IMR-90 (cell line): ENCODE measurements around the gene ABCC3. TPM values are rescaled to one million over a fixed set of nuclear protein-coding genes. Genes with fewer than 3 reads are reported as not detected.

Experiments used
- ATAC-seq: fragments of 200-7000 bp; cut with Tn5 transposase; 2 replicates; pipeline ENCODE4 v1.9.1; 2020; ENCODE audit warnings: low read depth, mild to moderate bottlenecking, moderate library complexity
- BruUV-seq: library from RNA; stranded (reverse); fragments of 400-500 nt; replicated peaks from 2 replicates; lab custom pipeline; 2021; lab: Mats Ljungman, UMichigan
- CTCF ChIA-PET: fragments of 300-600 bp; formaldehyde crosslinking; extraction: SDS; loops from one replicate; lab custom pipeline; 2021; ENCODE audit warnings: antibody characterized with exemption; lab: Yijun Ruan, JAX
- POLR2A ChIA-PET: fragments of 300-600 bp; sonication (Branson Sonifier 250); formaldehyde crosslinking; loops from one replicate; lab custom pipeline; 2022; ENCODE audit warnings: antibody characterized with exemption; ENCODE audit not compliant: unreplicated experiment; lab: Charles Lee
- DNase-seq: peaks from one replicate; pipeline ENCODE4 v3.0.0; 2013
- H2AFZ ChIP-seq: replicated peaks from 2 replicates; pipeline ENCODE3; 2013; ENCODE audit warnings: low read length, mild to moderate bottlenecking; ENCODE audit not compliant: poor library complexity
- H2AK5ac ChIP-seq: 2 replicates; pipeline ENCODE4 v1.6.1; 2013; ENCODE audit warnings: low read depth, low read length, inconsistent platforms
- H2AK9ac ChIP-seq: replicated peaks from 2 replicates; pipeline ENCODE3; 2013; ENCODE audit warnings: mild to moderate bottlenecking, low read depth, low read length, moderate library complexity; ENCODE audit not compliant: poor library complexity
- H2BK120ac ChIP-seq: 2 replicates; pipeline ENCODE4 v1.6.1; 2013; ENCODE audit warnings: low read depth, low read length, inconsistent platforms
- H2BK15ac ChIP-seq: 3 replicates; pipeline ENCODE4 v1.6.1; 2013; ENCODE audit warnings: low read depth, low read length, inconsistent platforms
- H2BK20ac ChIP-seq: 2 replicates; pipeline ENCODE4 v1.6.1; 2013; ENCODE audit warnings: low read depth, mild to moderate bottlenecking, inconsistent platforms, low read length, moderate library complexity
- H2BK5ac ChIP-seq: 2 replicates; pipeline ENCODE4 v1.6.1; 2013; ENCODE audit warnings: mild to moderate bottlenecking, low read depth, low read length, inconsistent platforms; ENCODE audit not compliant: poor library complexity, severe bottlenecking
- H3K14ac ChIP-seq: replicated peaks from 2 replicates; pipeline ENCODE4 v1.6.1; 2013; ENCODE audit warnings: low read depth, low read length, inconsistent platforms
- H3K18ac ChIP-seq: 2 replicates; pipeline ENCODE4 v1.6.1; 2013; ENCODE audit warnings: low read depth, low read length, control low read depth
- H3K23ac ChIP-seq: 2 replicates; pipeline ENCODE4 v1.6.1; 2013; ENCODE audit warnings: low read depth, low read length, inconsistent platforms
- H3K27ac ChIP-seq: 2 replicates; pipeline ENCODE4 v1.5.1; 2013; ENCODE audit warnings: mild to moderate bottlenecking, control low read depth, low read length; ENCODE audit not compliant: insufficient read depth
- H3K27me3 ChIP-seq: 2 replicates; pipeline ENCODE4 v1.6.1; 2013; ENCODE audit warnings: low read length; ENCODE audit not compliant: control insufficient read depth, insufficient read depth
- H3K36me3 ChIP-seq: 2 replicates; pipeline ENCODE4 v1.6.1; 2013; ENCODE audit warnings: low read length, mixed read lengths; ENCODE audit not compliant: control insufficient read depth, insufficient read depth
- H3K4ac ChIP-seq: 2 replicates; pipeline ENCODE4 v1.6.1; 2013; ENCODE audit warnings: low read depth, low read length, inconsistent platforms
- H3K4me1 ChIP-seq: 2 replicates; pipeline ENCODE4 v1.6.1; 2013; ENCODE audit warnings: low read length, mixed read lengths; ENCODE audit not compliant: control insufficient read depth, insufficient read depth
- H3K4me2 ChIP-seq: 2 replicates; pipeline ENCODE4 v1.6.1; 2013; ENCODE audit warnings: low read depth, mild to moderate bottlenecking, control low read depth, low read length, moderate library complexity
- H3K4me3 ChIP-seq: 2 replicates; pipeline ENCODE4 v1.5.1; 2013; ENCODE audit warnings: low read depth, mild to moderate bottlenecking, control low read depth, low read length, moderate library complexity; ENCODE audit not compliant: insufficient read depth
- H3K56ac ChIP-seq: 2 replicates; pipeline ENCODE4 v1.6.1; 2013; ENCODE audit warnings: low read length, inconsistent platforms; ENCODE audit not compliant: insufficient read depth; ENCODE audit errors: extremely low read depth
- H3K79me1 ChIP-seq, 2 experiments: 2 replicates each; pipeline ENCODE4 v1.6.1; 2013; ENCODE audit warnings: low read length in 2 of 2, inconsistent platforms in 1 of 2, low read depth in 1 of 2
- H3K9ac ChIP-seq: 2 replicates; pipeline ENCODE4 v1.6.1; 2013; ENCODE audit warnings: low read depth, low read length, control low read depth
- H3K9me1 ChIP-seq: 2 replicates; pipeline ENCODE4 v1.6.1; 2013; ENCODE audit warnings: low read length, inconsistent platforms; ENCODE audit not compliant: insufficient read depth
- H3K9me3 ChIP-seq: 2 replicates; pipeline ENCODE4 v1.6.1; 2013; ENCODE audit warnings: low read length; ENCODE audit not compliant: control insufficient read depth, insufficient read depth
- H4K20me1 ChIP-seq: 2 replicates; pipeline ENCODE4 v1.6.1; 2013; ENCODE audit warnings: low read length, inconsistent platforms; ENCODE audit not compliant: insufficient read depth
- H4K5ac ChIP-seq: 2 replicates; pipeline ENCODE4 v1.6.1; 2013; ENCODE audit warnings: mild to moderate bottlenecking, low read depth, low read length, control low read depth
- H4K8ac ChIP-seq, 2 experiments: 2 replicates each; pipeline ENCODE4 v1.6.1; 2013; ENCODE audit warnings: low read depth in 2 of 2, low read length in 2 of 2, control low read depth in 1 of 2, inconsistent platforms in 1 of 2
- H4K91ac ChIP-seq: 2 replicates; pipeline ENCODE4 v1.6.1; 2013; ENCODE audit warnings: low read depth, low read length, inconsistent platforms; ENCODE audit not compliant: insufficient read depth
- MAFK ChIP-seq: IDR thresholded peaks from 2 replicates; pipeline ENCODE4 v1.6.1; 2012; ENCODE audit warnings: low read depth, low read length, improper control_type of control experiment
- RCOR1 ChIP-seq: IDR thresholded peaks from 2 replicates; pipeline ENCODE4 v1.6.1; 2012; ENCODE audit warnings: mild to moderate bottlenecking, low read length, improper control_type of control experiment; ENCODE audit not compliant: insufficient replicate concordance
- WGBS, 2 experiments: methylation state at CpG; one replicate each; pipeline versions ENCODE4 v1.1.5 to v1.1.7; 2013; ENCODE audit warnings: missing lambda C conversion rate in 2 of 2; ENCODE audit not compliant: insufficient read length in 1 of 2; ENCODE audit errors: extremely low coverage in 2 of 2; 5-methylcytosine and 5-hydroxymethylcytosine counted together
- dilution Hi-C: fragments of 300-500 bp; cut with HindIII; formaldehyde crosslinking; loops from one replicate; pipeline ENCODE4 v1.14.3; 2018; ENCODE audit warnings: low sequenced_read_pairs; ENCODE audit not compliant: unreplicated experiment
- in situ Hi-C: fragments of 300-500 bp; cut with MboI; formaldehyde crosslinking; loops from 3 replicates; pipeline ENCODE4 v1.14.3; 2019; ENCODE audit warnings: low sequenced_read_pairs, inconsistent platforms, mixed read lengths
- intact Hi-C: fragments of 100-400 bp; cut with micrococcal nuclease; formaldehyde crosslinking; loops from 2 replicates; pipeline ENCODE4 v1.10.0; 2022
- polyA plus RNA-seq, 3 experiments: library from polyadenylated mRNA; depleted of rRNA; stranded (reverse); fragments of >200 nt; gene quantifications; 2 replicates each; pipeline ENCODE4 v1.2.3, GENCODE V29; 2012; ENCODE audit warnings: low replicate concordance in 1 of 3
- total RNA-seq: library from RNA; depleted of rRNA; stranded (reverse); fragments of >200 nt; gene quantifications from 2 replicates; pipeline ENCODE4 v1.2.3, GENCODE V29; 2012

Gene ABCC3
- total and polyA plus RNA-seq, 2 of the 4 experiments (the other 2 are of a cell fraction) = 3.2 to 6.6 TPM

GRCh38 chr17:50631908-50632571 is 2.6 kb upstream of the ABCC3 start:
- no peak overlapping the region for H4K5ac ChIP-seq
- TF ChIP-seq MAFK (no peak), RCOR1 (no peak)
- H3K9ac ChIP-seq = no peak overlapping the region
- dilution Hi-C loops (no loop called here), intact Hi-C loops (no loop called here), in situ Hi-C loops (no loop called here)
- no peak overlapping the region for H3K4ac ChIP-seq
- no peaks in the 10 kb centered on the region for H3K9me3 ChIP-seq
- peaks cover 13% of the 10 kb centered on the region for H3K9me1 ChIP-seq
- H3K79me1 ChIP-seq = peaks cover 4 to 20% of the 10 kb centered on the region in 2 experiments; a peak in 3 of 4 replicates
- H3K18ac ChIP-seq = no peak overlapping the region
- no peak overlapping the region for H2BK5ac ChIP-seq
- ATAC-seq = no peak
- H3K56ac ChIP-seq = no peak overlapping the region
- no TSS peak for BruUV-seq
- H2AFZ ChIP-seq = peak overlapping the region; percentile 9
- H3K23ac ChIP-seq = no peak overlapping the region
- no peak overlapping the region for H2BK120ac ChIP-seq
- H3K27ac ChIP-seq = no peak overlapping the region
- H2AK5ac ChIP-seq = no peak overlapping the region; the same call in 1 of the 2 replicates
- no peaks in the 10 kb centered on the region for H3K36me3 ChIP-seq
- H3K4me3 ChIP-seq = no peak overlapping the region
- no peak overlapping the region for H3K14ac ChIP-seq
- POLR2A ChIA-PET = no interaction called here
- no peak overlapping the region for H3K4me2 ChIP-seq
- 93% methylated on average over 7 of the region's 9 CpGs; no CpG with 5 or more reads in 1 of the 2 experiments for WGBS, 2 experiments
- no peak overlapping the region for H4K91ac ChIP-seq
- H2BK15ac ChIP-seq = no peak overlapping the region
- H2AK9ac ChIP-seq = no peak overlapping the region
- no peaks in the 10 kb centered on the region for H4K20me1 ChIP-seq
- CTCF ChIA-PET = no interaction called here
- DNase-seq = no peak
- peaks cover 20% of the 10 kb centered on the region for H3K4me1 ChIP-seq
- H2BK20ac ChIP-seq = no peak overlapping the region
- H4K8ac ChIP-seq = no peak overlapping the region
- peaks cover 12% of the 10 kb centered on the region; the same call in 1 of the 2 replicates for H3K27me3 ChIP-seq
